Trophoblast cell (in vitro differentiated cells and primary cell): ENCODE measurements around the gene JPH3.

Experiments
- DNase-seq, 2 donors: peaks; one replicate each; pipeline ENCODE4 v3.0.0-alpha.2; 2016
- H2AFZ ChIP-seq: 2 replicates; pipeline ENCODE4 v1.6.1; 2013; ENCODE audit warnings: low read length, moderate library complexity, mild to moderate bottlenecking; ENCODE audit not compliant: insufficient read depth, poor library complexity
- H2AK5ac ChIP-seq: 2 replicates; pipeline ENCODE4 v1.6.1; 2013; ENCODE audit warnings: mild to moderate bottlenecking, low read length
- H2BK120ac ChIP-seq: 2 replicates; pipeline ENCODE4 v1.6.1; 2013; ENCODE audit warnings: low read length, mild to moderate bottlenecking, moderate library complexity; ENCODE audit not compliant: insufficient read depth, poor library complexity
- H2BK12ac ChIP-seq: 2 replicates; pipeline ENCODE4 v1.6.1; 2013; ENCODE audit warnings: mild to moderate bottlenecking, low read length, moderate library complexity
- H2BK5ac ChIP-seq: 2 replicates; pipeline ENCODE4 v1.6.1; 2013; ENCODE audit warnings: low read length, low read depth, moderate library complexity, mild to moderate bottlenecking; ENCODE audit not compliant: poor library complexity
- H3K14ac ChIP-seq: 2 replicates; pipeline ENCODE4 v1.6.1; 2013; ENCODE audit warnings: mild to moderate bottlenecking, low read length
- H3K18ac ChIP-seq: 2 replicates; pipeline ENCODE4 v1.6.1; 2013; ENCODE audit warnings: mild to moderate bottlenecking, low read length
- H3K23ac ChIP-seq: 2 replicates; pipeline ENCODE4 v1.6.1; 2013; ENCODE audit warnings: low read length
- H3K27ac ChIP-seq: 2 replicates; pipeline ENCODE4 v1.5.1; 2013; ENCODE audit warnings: low read depth, mild to moderate bottlenecking, inconsistent platforms, low read length, moderate library complexity
- H3K27me3 ChIP-seq: 2 replicates; pipeline ENCODE4 v1.6.1; 2013; ENCODE audit warnings: inconsistent platforms, mild to moderate bottlenecking, low read length, moderate library complexity; ENCODE audit not compliant: insufficient read depth
- H3K36me3 ChIP-seq, 2 experiments: 1 replicate in 1 of 2; 2 replicates in 1 of 2; pipeline ENCODE4 v1.6.1; 2013; ENCODE audit warnings: low read length in 2 of 2, mild to moderate bottlenecking in 2 of 2, moderate library complexity in 1 of 2; ENCODE audit not compliant: insufficient read depth in 2 of 2, control insufficient read depth in 1 of 2
- H3K4ac ChIP-seq: 2 replicates; pipeline ENCODE4 v1.6.1; 2013; ENCODE audit warnings: low read depth, mild to moderate bottlenecking, low read length, moderate library complexity
- H3K4me1 ChIP-seq, 2 experiments: 1 replicate in 1 of 2; 2 replicates in 1 of 2; pipeline ENCODE4 v1.6.1; 2013; ENCODE audit warnings: low read length in 2 of 2, mild to moderate bottlenecking in 2 of 2, moderate library complexity in 1 of 2; ENCODE audit not compliant: insufficient read depth in 2 of 2, control insufficient read depth in 1 of 2
- H3K4me2 ChIP-seq: 2 replicates; pipeline ENCODE4 v1.6.1; 2013; ENCODE audit warnings: inconsistent platforms, mild to moderate bottlenecking, low read length, moderate library complexity
- H3K4me3 ChIP-seq: 2 replicates; pipeline ENCODE4 v1.5.1; 2013; ENCODE audit warnings: mild to moderate bottlenecking, low read depth, low read length, inconsistent platforms
- H3K79me1 ChIP-seq: one replicate; pipeline ENCODE4 v1.6.1; 2013; ENCODE audit warnings: low read length
- H3K79me2 ChIP-seq: 2 replicates; pipeline ENCODE4 v1.6.1; 2013; ENCODE audit warnings: low read length, mild to moderate bottlenecking; ENCODE audit not compliant: control insufficient read depth, insufficient read depth, poor library complexity
- H3K9ac ChIP-seq: 2 replicates; pipeline ENCODE4 v1.6.1; 2013; ENCODE audit warnings: mild to moderate bottlenecking, low read length
- H3K9me3 ChIP-seq: 2 replicates; pipeline ENCODE4 v1.6.1; 2013; ENCODE audit warnings: low read depth, mild to moderate bottlenecking, control low read depth, inconsistent platforms, low read length; ENCODE audit not compliant: insufficient read depth
- H4K12ac ChIP-seq: 2 replicates; pipeline ENCODE4 v1.6.1; 2013; ENCODE audit warnings: low read depth, mild to moderate bottlenecking, low read length, moderate library complexity
- H4K8ac ChIP-seq: 2 replicates; pipeline ENCODE4 v1.6.1; 2013; ENCODE audit warnings: low read depth, mild to moderate bottlenecking, low read length, moderate library complexity
- H4K91ac ChIP-seq: one replicate; pipeline ENCODE4 v1.6.1; 2013; ENCODE audit warnings: low read depth, mild to moderate bottlenecking, low read length, moderate library complexity
- WGBS: extraction: QIAGEN DNeasy Blood & Tissue Kit; methylation state at CpG from one replicate; pipeline ENCODE4 v1.1.7; 2013; ENCODE audit warnings: missing lambda C conversion rate; ENCODE audit not compliant: insufficient read length, insufficient coverage; ENCODE audit errors: extremely low coverage; 5-methylcytosine and 5-hydroxymethylcytosine counted together

The JPH3 gene

DNA sequence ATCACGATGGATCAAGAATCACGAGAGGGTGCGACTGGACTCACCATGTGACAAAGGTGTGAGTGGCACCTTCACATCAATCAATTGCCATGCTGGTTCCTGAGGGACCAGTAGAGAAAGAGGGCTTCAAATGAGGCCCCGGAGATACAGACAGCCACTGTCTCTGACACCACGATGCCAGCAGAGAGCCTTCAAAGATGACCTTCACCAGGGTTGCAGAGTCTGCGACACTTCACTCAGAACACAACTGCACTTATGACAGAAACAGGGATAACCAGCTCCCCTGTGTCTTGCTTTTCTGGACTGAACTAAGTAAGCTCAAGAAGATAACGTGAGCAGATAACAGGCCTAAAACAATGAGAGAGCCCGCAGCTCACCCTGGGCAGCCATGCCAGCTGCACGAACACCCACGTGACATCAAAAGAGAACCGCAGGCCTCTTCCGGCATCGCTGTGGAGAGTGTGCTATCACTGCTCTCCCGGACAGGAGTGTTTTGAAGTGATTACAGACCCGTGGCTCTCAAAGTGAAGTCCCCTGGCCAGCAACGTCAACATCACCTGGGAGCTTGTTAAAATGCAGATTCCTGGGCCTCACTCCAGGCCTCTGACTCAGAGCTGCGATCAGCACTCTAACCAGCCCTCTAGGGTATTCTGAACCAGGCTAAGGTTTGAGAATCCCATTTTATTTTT, 127.1 kb downstream of the JPH3 start:
- Histone ChIP-seq H3K79me1 (no peaks in the 10 kb centered on the region), H3K14ac (no peak overlapping the region), H4K8ac (no peak overlapping the region), H3K18ac (no peak overlapping the region), H3K27ac (no peak overlapping the region), H3K23ac (no peak overlapping the region), H3K9ac (no peak overlapping the region), H3K4me1 (peaks cover 3 to 9% of the 10 kb centered on the region in 2 experiments), H3K79me2 (no peaks in the 10 kb centered on the region), H3K4me3 (no peak overlapping the region), H3K4me2 (no peak overlapping the region), H2BK12ac (peak overlapping the region; percentile 24), H3K27me3 (no peaks in the 10 kb centered on the region), H4K91ac (no peak overlapping the region), H3K4ac (no peak overlapping the region), H4K12ac (no peak overlapping the region), H2BK5ac (no peak overlapping the region), H2AFZ (no peak overlapping the region), H2BK120ac (peak overlapping the region; percentile 17), H2AK5ac (no peak overlapping the region), H3K9me3 (no peaks in the 10 kb centered on the region), H3K36me3 (peaks cover 13 to 15% of the 10 kb centered on the region in 2 experiments)
- no CpG with 5 or more reads among the region's 17 CpGs for WGBS
- no peak for DNase-seq

DNA sequence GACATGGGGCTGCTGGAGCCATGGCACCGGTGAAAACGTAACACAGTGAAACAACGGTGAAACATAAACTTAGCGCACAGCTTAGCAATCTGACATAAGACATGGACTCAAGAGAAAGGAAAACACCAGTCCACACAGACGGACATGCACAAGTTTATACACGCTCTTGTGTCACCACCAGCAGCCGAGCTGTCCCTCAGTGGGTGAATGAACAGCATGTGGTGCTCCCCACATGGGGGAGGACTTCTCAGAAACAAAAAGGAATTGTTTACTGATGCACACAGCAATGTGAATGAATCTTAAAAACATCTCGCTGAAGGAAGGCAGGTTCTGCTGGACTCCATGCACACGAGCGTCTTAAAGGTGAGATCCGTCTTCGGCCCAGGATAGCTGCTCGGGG, 129.3 kb downstream of the JPH3 start:
- Histone ChIP-seq H3K23ac (no peak overlapping the region), H3K79me1 (no peaks in the 10 kb centered on the region), H3K18ac (no peak overlapping the region), H3K27me3 (no peaks in the 10 kb centered on the region), H4K8ac (no peak overlapping the region), H3K36me3 (peaks cover 12 to 14% of the 10 kb centered on the region in 2 experiments), H4K12ac (no peak overlapping the region), H3K9me3 (no peaks in the 10 kb centered on the region), H3K27ac (no peak overlapping the region), H3K4me3 (no peak overlapping the region), H2BK120ac (no peak overlapping the region), H3K79me2 (no peaks in the 10 kb centered on the region), H2BK5ac (no peak overlapping the region), H4K91ac (no peak overlapping the region), H3K14ac (no peak overlapping the region), H3K9ac (peak overlapping the region; percentile 23), H2AFZ (no peak overlapping the region), H2AK5ac (no peak overlapping the region), H2BK12ac (no peak overlapping the region), H3K4me1 (peaks cover 3 to 9% of the 10 kb centered on the region in 2 experiments), H3K4me2 (no peak overlapping the region), H3K4ac (no peak overlapping the region)
- no CpG with 5 or more reads among the region's 13 CpGs for WGBS
- DNase-seq = no peak

DNA sequence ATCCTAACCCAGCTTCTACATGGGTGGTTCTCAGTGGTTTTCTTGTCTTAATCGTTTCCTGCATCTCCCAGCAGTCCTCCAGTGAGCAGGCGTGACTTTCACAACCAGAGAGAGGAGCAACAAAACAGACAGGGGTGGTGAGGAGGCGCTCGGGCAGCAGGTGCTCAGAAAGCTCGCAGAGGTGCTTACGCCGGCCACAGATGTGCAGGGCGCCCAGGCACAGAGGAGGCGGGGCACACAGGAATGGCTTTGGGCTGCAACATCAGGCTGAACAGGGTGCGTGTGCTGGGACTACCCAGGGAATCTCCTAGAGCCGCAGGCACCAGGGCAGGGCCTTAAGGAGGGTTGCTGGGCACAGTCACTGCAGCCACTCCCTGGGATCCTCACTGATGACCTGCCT, 130.9 kb downstream of the JPH3 start:
- Histone ChIP-seq H3K4me1 (peaks cover 3 to 6% of the 10 kb centered on the region in 2 experiments), H3K4me2 (no peak overlapping the region), H3K79me1 (no peaks in the 10 kb centered on the region), H3K23ac (no peak overlapping the region), H3K27ac (no peak overlapping the region), H4K8ac (no peak overlapping the region), H3K79me2 (no peaks in the 10 kb centered on the region), H2BK120ac (no peak overlapping the region), H4K91ac (no peak overlapping the region), H2BK12ac (no peak overlapping the region), H3K9me3 (no peaks in the 10 kb centered on the region), H2AK5ac (no peak overlapping the region), H4K12ac (no peak overlapping the region), H3K4ac (no peak overlapping the region), H3K4me3 (no peak overlapping the region), H3K18ac (no peak overlapping the region), H2BK5ac (no peak overlapping the region), H2AFZ (no peak overlapping the region), H3K36me3 (peaks cover 11 to 14% of the 10 kb centered on the region in 2 experiments), H3K27me3 (no peaks in the 10 kb centered on the region), H3K9ac (no peak overlapping the region), H3K14ac (no peak overlapping the region)
- no peak for DNase-seq
- WGBS = no CpG with 5 or more reads among the region's 11 CpGs

DNA sequence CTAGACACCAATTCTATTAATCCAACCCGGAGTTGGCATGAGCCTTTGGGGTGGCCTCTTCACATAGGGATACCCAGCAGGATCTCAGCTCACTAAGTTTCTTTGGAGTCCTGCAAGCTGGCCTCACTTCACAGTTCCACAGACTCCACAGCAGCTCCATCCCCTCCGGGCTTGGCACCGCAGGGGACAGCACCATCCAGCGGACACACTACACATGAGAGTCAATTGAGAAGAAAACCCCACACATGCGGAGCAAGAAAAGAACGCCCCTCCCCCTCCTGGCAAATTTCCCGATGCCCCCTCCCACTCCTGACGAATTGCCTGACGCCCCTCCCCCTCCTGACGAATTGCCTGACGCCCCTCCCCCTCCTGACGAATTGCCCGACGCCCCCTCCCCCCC, 132.3 kb downstream of the JPH3 start:
- Histone ChIP-seq H2AK5ac (no peak overlapping the region), H3K4me1 (peaks cover under 1 to 3% of the 10 kb centered on the region in 2 experiments), H3K4me2 (no peak overlapping the region), H3K23ac (no peak overlapping the region), H2AFZ (no peak overlapping the region), H3K18ac (no peak overlapping the region), H4K12ac (no peak overlapping the region), H2BK5ac (no peak overlapping the region), H4K8ac (no peak overlapping the region), H3K36me3 (peaks cover 4 to 15% of the 10 kb centered on the region in 2 experiments), H3K79me1 (no peaks in the 10 kb centered on the region), H3K27me3 (no peaks in the 10 kb centered on the region), H2BK120ac (no peak overlapping the region), H3K9ac (no peak overlapping the region), H3K9me3 (no peaks in the 10 kb centered on the region), H2BK12ac (no peak overlapping the region), H3K27ac (no peak overlapping the region), H3K14ac (no peak overlapping the region), H3K4me3 (no peak overlapping the region), H3K4ac (no peak overlapping the region), H3K79me2 (no peaks in the 10 kb centered on the region), H4K91ac (no peak overlapping the region)
- no CpG with 5 or more reads among the region's 14 CpGs for WGBS
- DNase-seq = no peak
